K562 (cell line): ENCODE measurements around the gene TOP3A. TPM values are rescaled to one million over a fixed set of nuclear protein-coding genes. Genes with fewer than 3 reads are reported as not detected.
A peak's percentile ranks its signal among the peaks of the same experiment; 100 is the strongest.

Experiments used
- ATAC-seq: fragments of 200-7000 bp; cut with Tn5 transposase; 3 replicates; pipeline ENCODE4 v1.9.1; 2020; ENCODE audit warnings: moderate library complexity
- BruUV-seq: library from RNA; stranded (reverse); fragments of 400-500 nt; replicated peaks from 2 replicates; lab custom pipeline; 2021; lab: Mats Ljungman, UMichigan
- CTCF ChIA-PET: fragments of 300-600 bp; formaldehyde crosslinking; extraction: SDS; loops from one replicate; lab custom pipeline; 2021; ENCODE audit warnings: low intra/inter-chr PET ratio; lab: Yijun Ruan, JAX
- POLR2A ChIA-PET: fragments of 300-600, 350-650 bp; sonication (Branson Sonifier 250); formaldehyde crosslinking; extraction: SDS; loops from one replicate; lab custom pipeline; 2021; ENCODE audit warnings: antibody characterized with exemption, inconsistent platforms; lab: Yijun Ruan, JAX
- DNase-seq, 4 experiments: peaks; one replicate each; pipeline versions ENCODE4 v3.0.0 to v3.0.0-alpha.2; 2011 to 2018; ENCODE audit warnings: low spot score in 3 of 4, mixed read lengths in 3 of 4; ENCODE audit errors: extremely low read depth in 1 of 4
- FAIRE-seq: peaks from 2 replicates; lab custom pipeline; 2011; peaks lifted over from hg19 to GRCh38; lab: Jason Lieb, UNC
- H2AFZ ChIP-seq: 2 replicates; pipeline ENCODE4 v1.6.0; 2011; ENCODE audit warnings: low read depth, low read length, control low read depth, inconsistent platforms
- H3K27ac ChIP-seq: fragments of 200-600 bp; 3 replicates; pipeline ENCODE4 v1.8.0; 2011; ENCODE audit warnings: low read depth, mild to moderate bottlenecking, control low read depth, inconsistent platforms, low read length, moderate library complexity, mixed read lengths; ENCODE audit errors: extremely low read depth
- H3K27me3 ChIP-seq, 2 experiments: fragments of 300-600 bp in 1 of 2; 2 replicates in 1 of 2; 3 replicates in 1 of 2; pipeline versions ENCODE4 v1.6.0 to v1.8.0; 2011; ENCODE audit warnings: inconsistent platforms in 2 of 2, low read length in 2 of 2, mild to moderate bottlenecking in 1 of 2, mixed read lengths in 1 of 2, moderate library complexity in 1 of 2; ENCODE audit not compliant: control insufficient read depth in 2 of 2, insufficient read depth in 2 of 2
- H3K36me3 ChIP-seq: fragments of 300-600 bp; 3 replicates; pipeline ENCODE4 v1.8.0; 2011; ENCODE audit warnings: mild to moderate bottlenecking, low read length, inconsistent platforms; ENCODE audit not compliant: control insufficient read depth, insufficient read depth
- H3K4me1 ChIP-seq, 2 experiments: fragments of 200-600 bp in 1 of 2; replicated peaks in 1 of 2; 2 replicates in 1 of 2; 3 replicates in 1 of 2; pipeline versions ENCODE4 v1.5.1 to v1.8.0; 2011; ENCODE audit warnings: inconsistent platforms in 2 of 2, low read length in 2 of 2, mild to moderate bottlenecking in 1 of 2, mixed read lengths in 1 of 2, moderate library complexity in 1 of 2; ENCODE audit not compliant: control insufficient read depth in 2 of 2, insufficient read depth in 2 of 2
- H3K4me2 ChIP-seq: 2 replicates; pipeline ENCODE4 v1.6.1; 2011; ENCODE audit warnings: low read length, control low read depth, inconsistent platforms, mixed read lengths; ENCODE audit not compliant: insufficient read depth
- H3K4me3 ChIP-seq: fragments of 200-600 bp; sonication (generic), shearing (Covaris generic); 2 replicates; pipeline ENCODE4 v1.5.1; 2016; ENCODE audit warnings: control low read depth, inconsistent platforms
- H3K79me2 ChIP-seq: fragments of 200-600 bp; 3 replicates; pipeline ENCODE4 v1.8.0; 2011; ENCODE audit warnings: low read length, inconsistent platforms; ENCODE audit not compliant: control insufficient read depth, insufficient read depth
- H3K9ac ChIP-seq, 2 experiments: 2 replicates each; pipeline versions ENCODE4 v1.6.0 to v1.6.1; 2011; ENCODE audit warnings: low read depth in 2 of 2, low read length in 2 of 2, control low read depth in 1 of 2, inconsistent platforms in 1 of 2, mild to moderate bottlenecking in 1 of 2, mixed read lengths in 1 of 2; ENCODE audit not compliant: insufficient read depth in 1 of 2
- H3K9me1 ChIP-seq: one replicate; pipeline ENCODE4 v1.6.0; 2011; ENCODE audit warnings: inconsistent platforms, mild to moderate bottlenecking, low read length, moderate library complexity; ENCODE audit not compliant: control insufficient read depth, insufficient read depth
- H3K9me3 ChIP-seq: replicated peaks from 2 replicates; pipeline ENCODE4 v1.5.1; 2011; ENCODE audit warnings: low read depth, low read length, inconsistent platforms; ENCODE audit not compliant: control insufficient read depth, insufficient read depth
- H4K20me1 ChIP-seq: replicated peaks from 2 replicates; pipeline ENCODE4 v1.6.1; 2011; ENCODE audit warnings: low read length, inconsistent platforms, mixed read lengths; ENCODE audit not compliant: control insufficient read depth, insufficient read depth
- CBFB ChIP-seq: sonication (generic); formaldehyde crosslinking; IDR thresholded peaks from 2 replicates; pipeline ENCODE4 v1.4.0; 2020; ENCODE audit warnings: mild to moderate bottlenecking, missing genetic modification reagents
- CHD1 ChIP-seq: fragments of 200-600 bp; sonication (generic); IDR thresholded peaks from one replicate; pipeline ENCODE4 v1.6.1; 2012; ENCODE audit warnings: mild to moderate bottlenecking, moderate library complexity, low read length, inconsistent platforms
- LARP7 ChIP-seq: fragments of 450-650 bp; IDR thresholded peaks from 2 replicates; pipeline ENCODE4 v1.6.1; 2016
- POLR2AphosphoS2 ChIP-seq: IDR thresholded peaks from 2 replicates; pipeline ENCODE4 v1.6.1; 2012; ENCODE audit warnings: low read length, improper control_type of control experiment
- PTBP1 ChIP-seq: fragments of 200-400 bp; formaldehyde crosslinking; IDR thresholded peaks from 2 replicates; pipeline ENCODE4 v1.6.1; 2017; ENCODE audit warnings: low read depth, low read length
- RBFOX2 ChIP-seq: fragments of 200-400 bp; formaldehyde crosslinking; IDR thresholded peaks from 2 replicates; pipeline ENCODE4 v1.6.1; 2017; ENCODE audit warnings: low read depth, mild to moderate bottlenecking, low read length, moderate library complexity
- YY1 ChIP-seq, 3 experiments: IDR thresholded peaks; 2 replicates each; pipeline ENCODE4 v1.6.1; 2011; ENCODE audit warnings: low read length in 2 of 3, mild to moderate bottlenecking in 2 of 3, moderate library complexity in 2 of 3, borderline replicate concordance in 1 of 3, control low read depth in 1 of 3, low read depth in 1 of 3; ENCODE audit not compliant: insufficient read depth in 3 of 3, insufficient replicate concordance in 2 of 3, control insufficient read depth in 1 of 3, insufficient read length in 1 of 3; ENCODE audit errors: extremely low read depth in 1 of 3
- ZBTB17 ChIP-seq: fragments of 450-650 bp; formaldehyde crosslinking; IDR thresholded peaks from 2 replicates; pipeline ENCODE4 v1.4.0; 2020; ENCODE audit warnings: mild to moderate bottlenecking
- ZNF431 ChIP-seq: sonication (generic); formaldehyde crosslinking; IDR thresholded peaks from 2 replicates; pipeline ENCODE4 v1.8.0; 2022; ENCODE audit warnings: mild to moderate bottlenecking, missing genetic modification reagents
- ZNF668 ChIP-seq: fragments of 250-450 bp; sonication (Bioruptor Pico); IDR thresholded peaks from 2 replicates; pipeline ENCODE4 v1.8.0; 2022; ENCODE audit warnings: mild to moderate bottlenecking, inconsistent platforms
- WGBS: fragments of 100-300 bp; shearing (Covaris generic); methylation state at CpG from one replicate; pipeline ENCODE4 v1.1.6; 2016; ENCODE audit warnings: low coverage, mixed read lengths; ENCODE audit not compliant: insufficient coverage; ENCODE audit errors: missing lambda C conversion rate; 5-methylcytosine and 5-hydroxymethylcytosine counted together
- in situ Hi-C: fragments of 300-500 bp; cut with MboI; formaldehyde crosslinking; loops from 4 replicates; pipeline ENCODE4 v1.15.0; 2018; ENCODE audit warnings: inconsistent platforms, mixed read lengths
- intact Hi-C: fragments of 100-400 bp; cut with micrococcal nuclease; formaldehyde crosslinking; loops from 2 replicates; pipeline ENCODE4 v1.14.2; 2022
- polyA plus RNA-seq, 8 experiments: library from polyadenylated mRNA; depleted of rRNA in 4 of 8; stranded (reverse) in 5 of 8; unstranded in 3 of 8; fragments of >200 nt; fragmentation: Nextera tagmentation in 2 of 8; fragmentation: Illumina TruSeq in 1 of 8; extraction: Ambion mirVana in 2 of 8; extraction: Trizol in 1 of 8; gene quantifications; 2 replicates each; pipeline versions ENCODE4 v1.2.1 to v1.2.3, GENCODE V29; 2011 to 2014; ENCODE audit warnings: inconsistent platforms in 1 of 8, missing spikeins in 1 of 8
- total RNA-seq, 7 experiments: library from RNA; depleted of rRNA in 6 of 7; stranded (reverse); fragments of >200 nt in 6 of 7; fragmentation: Illumina TruSeq in 2 of 7; extraction: Trizol in 2 of 7; gene quantifications; 2 replicates each; pipeline versions ENCODE4 v1.2.1 to v1.2.3, GENCODE V29; 2011 to 2021; ENCODE audit warnings: low replicate concordance in 1 of 7

Gene TOP3A
- total and polyA plus RNA-seq, 9 of the 15 experiments (the other 6 are each of a cell fraction or from before 2014, with no cell fraction given), result 5.2 to 49.7 (median 24.7) TPM

- H3K9ac ChIP-seq, result no peak overlapping the region; a peak in 1 of 4 replicates
- no peaks in the 10 kb centered on the region for H3K9me1 ChIP-seq
- peaks cover 8% of the 10 kb centered on the region; the same call in 2 of the 3 replicates for H3K79me2 ChIP-seq
- CTCF ChIA-PET, result no interaction called here
- peaks cover 4 to 38% of the 10 kb centered on the region in 2 experiments; a peak in 3 of 5 replicates for H3K4me1 ChIP-seq
- no peaks in the 10 kb centered on the region for H3K27me3 ChIP-seq
- no peak overlapping the region for H3K27ac ChIP-seq
- no peaks in the 10 kb centered on the region for H3K9me3 ChIP-seq
- ATAC-seq (no peak), DNase-seq (no peak), FAIRE-seq (no peak)
- in situ Hi-C loops, result no loop called here
- POLR2A ChIA-PET, result interaction anchor here (1.3 kb wide), 1 partner anchor 8 kb away, joined by 3 read pairs; no protein-coding TSS in a partner anchor
- no TSS peak for BruUV-seq
- WGBS, result 57% methylated on average over 10 of the region's 10 CpGs
- no peaks in the 10 kb centered on the region for H3K36me3 ChIP-seq
- H3K4me2 ChIP-seq, result no peak overlapping the region
- TF ChIP-seq PTBP1 (0 out of 2 replicates have a peak, but pooled peaks have one; percentile 59), POLR2AphosphoS2 (no peak)
- intact Hi-C loops, result no loop called here
- H2AFZ ChIP-seq, result no peak overlapping the region
- no peak overlapping the region for H3K4me3 ChIP-seq
- H4K20me1 ChIP-seq, result no peaks in the 10 kb centered on the region
Measured at GRCh38 chr17:18228176-18228682, 86.6 kb downstream of the TOP3A start.

GRCh38 chr17:18227635-18228034 lies 87.2 kb downstream of the TOP3A start:
- 78% methylated on average over 4 of the region's 5 CpGs for WGBS
- no TSS peak for BruUV-seq
- ChIA-PET CTCF (no interaction called here), POLR2A (interaction anchor here (1.3 kb wide), 1 partner anchor 9 kb away, joined by 3 read pairs; no protein-coding TSS in a partner anchor)
- DNase-seq, result no peak
- Histone ChIP-seq H3K4me2 (no peak overlapping the region), H2AFZ (no peak overlapping the region), H3K9me1 (no peaks in the 10 kb centered on the region), H3K79me2 (peaks cover 8% of the 10 kb centered on the region; the same call in 2 of the 3 replicates), H3K4me1 (peaks cover 4 to 38% of the 10 kb centered on the region in 2 experiments; a peak in 3 of 5 replicates), H3K4me3 (no peak overlapping the region), H3K27me3 (no peaks in the 10 kb centered on the region), H3K27ac (no peak overlapping the region), H3K9me3 (no peaks in the 10 kb centered on the region), H4K20me1 (no peaks in the 10 kb centered on the region), H3K36me3 (no peaks in the 10 kb centered on the region), H3K9ac (peak overlapping the region in 1 of 2 experiments; percentile 64; a peak in 2 of 4 replicates)
- in situ Hi-C loops (no loop called here), intact Hi-C loops (no loop called here)
- ATAC-seq, result no peak
- no peak for TF ChIP-seq ZNF668 (CRISPR knock-in tag)
- no peak for TF ChIP-seq CHD1
- TF ChIP-seq LARP7, result no peak
- no peak for TF ChIP-seq ZNF431
- TF ChIP-seq RBFOX2, result peak; percentile 0; the same call in 1 of the 2 replicates
- TF ChIP-seq YY1 (IDR thresholded peaks at IDR 0.05; ENCODE audit: borderline replicate concordance in 1 of 3, control insufficient read depth in 1 of 3, extremely low read depth in 1 of 3, insufficient read depth in 3 of 3, insufficient read length in 1 of 3, insufficient replicate concordance in 2 of 3, low read depth in 1 of 3, low read length in 2 of 3), result no peak
- no peak for TF ChIP-seq CBFB (CRISPR knock-in tag)
- TF ChIP-seq ZBTB17 (CRISPR knock-in tag), result no peak
- FAIRE-seq, result no peak
